Ishikawa (cell line): ENCODE data around the gene CHST5.

Experiments
- CEBPB ChIP-seq: IDR thresholded peaks from 2 replicates; pipeline ENCODE4 v1.6.1; 2012
- CREB1 ChIP-seq: IDR thresholded peaks from 2 replicates; pipeline ENCODE4 v1.6.1; 2012; ENCODE audit warnings: low read depth
- EGR1 ChIP-seq: IDR thresholded peaks from 2 replicates; pipeline ENCODE4 v1.6.1; 2012
- EP300 ChIP-seq: IDR thresholded peaks from 2 replicates; pipeline ENCODE4 v1.6.1; 2012; ENCODE audit warnings: borderline replicate concordance
- FOXM1 ChIP-seq: IDR thresholded peaks from 2 replicates; pipeline ENCODE4 v1.6.1; 2012; ENCODE audit warnings: low read depth, borderline replicate concordance
- NFIC ChIP-seq: IDR thresholded peaks from 2 replicates; pipeline ENCODE4 v1.6.1; 2012
- RAD21 ChIP-seq: IDR thresholded peaks from 2 replicates; pipeline ENCODE4 v1.6.1; 2012; ENCODE audit warnings: low read depth
- TAF1 ChIP-seq: IDR thresholded peaks from 2 replicates; pipeline ENCODE4 v1.6.1; 2012; ENCODE audit warnings: low read depth, mild to moderate bottlenecking
- TCF12 ChIP-seq: IDR thresholded peaks from 2 replicates; pipeline ENCODE4 v1.6.1; 2012; ENCODE audit warnings: low read depth
- TEAD4 ChIP-seq: IDR thresholded peaks from 2 replicates; pipeline ENCODE4 v1.6.1; 2012
- YY1 ChIP-seq: IDR thresholded peaks from 2 replicates; pipeline ENCODE4 v1.6.1; 2012; ENCODE audit warnings: low read depth
- ZBTB7A ChIP-seq: IDR thresholded peaks from 2 replicates; pipeline ENCODE4 v1.6.1; 2012; ENCODE audit warnings: low read depth
- TF ChIP-seq, protein P1 (sequence below): IDR thresholded peaks from 2 replicates; pipeline ENCODE4 v1.6.1; 2012
- TF ChIP-seq, protein P2 (sequence below): IDR thresholded peaks from 2 replicates; pipeline ENCODE4 v1.6.1; 2012; ENCODE audit warnings: low read depth, mild to moderate bottlenecking
- TF ChIP-seq, protein P3 (sequence below): IDR thresholded peaks from 2 replicates; pipeline ENCODE4 v1.6.1; 2012

Gene CHST5

DNA sequence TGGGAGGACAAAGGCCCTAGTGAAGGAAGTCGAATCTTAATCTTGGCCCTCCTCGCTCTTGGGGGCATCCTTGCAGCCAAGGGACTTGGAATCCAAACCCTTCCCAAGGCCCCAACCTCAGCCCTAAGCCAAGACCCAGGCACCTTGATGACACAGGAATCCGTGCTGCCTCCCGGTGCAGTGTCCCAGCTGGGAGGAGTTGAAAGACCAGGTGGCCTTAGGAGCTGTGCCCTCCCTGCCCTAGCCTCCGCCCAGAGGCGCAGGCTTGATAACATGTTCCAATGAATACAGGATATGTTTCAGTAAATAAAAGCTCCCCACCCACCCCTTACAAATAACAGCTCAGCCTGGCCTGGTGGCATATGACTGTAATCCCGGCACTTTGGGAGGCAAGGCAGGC lies at the start of gene CHST5:
TSS of gene CHST5 (minus strand) at position 208 of the 400 bp plus-strand sequence. CDS start 5,724 bp downstream, outside the sequence.
- TF ChIP-seq YY1, result no peak
- no peak for TF ChIP-seq TCF12

DNA sequence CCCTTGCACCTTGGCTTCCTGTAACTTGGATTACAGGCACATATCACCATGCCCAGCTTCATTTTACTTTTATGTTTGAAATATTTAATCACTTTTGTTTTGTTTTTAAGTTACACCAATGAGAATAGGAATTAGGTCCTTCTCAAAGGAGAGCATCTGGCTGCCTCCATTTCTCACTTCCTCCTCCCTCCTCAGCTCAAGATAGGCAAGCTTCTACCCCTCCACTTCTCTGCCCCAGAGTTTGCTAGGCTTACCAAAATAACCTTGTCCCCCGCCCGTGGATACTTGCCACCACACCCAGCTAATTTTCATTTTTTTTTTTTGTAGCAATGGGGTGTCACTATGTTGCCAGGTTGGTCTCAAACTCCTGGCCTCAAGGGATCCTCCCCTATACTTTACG lies 48.2 kb upstream of the CHST5 start:
- TF ChIP-seq EP300 (no peak), FOXM1 (no peak), TEAD4 (no peak), CEBPB (no peak), ZBTB7A (no peak), YY1 (no peak)
- TF ChIP-seq, protein P1, sequence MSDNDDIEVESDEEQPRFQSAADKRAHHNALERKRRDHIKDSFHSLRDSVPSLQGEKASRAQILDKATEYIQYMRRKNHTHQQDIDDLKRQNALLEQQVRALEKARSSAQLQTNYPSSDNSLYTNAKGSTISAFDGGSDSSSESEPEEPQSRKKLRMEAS, result no peak
- TF ChIP-seq, protein P2, sequence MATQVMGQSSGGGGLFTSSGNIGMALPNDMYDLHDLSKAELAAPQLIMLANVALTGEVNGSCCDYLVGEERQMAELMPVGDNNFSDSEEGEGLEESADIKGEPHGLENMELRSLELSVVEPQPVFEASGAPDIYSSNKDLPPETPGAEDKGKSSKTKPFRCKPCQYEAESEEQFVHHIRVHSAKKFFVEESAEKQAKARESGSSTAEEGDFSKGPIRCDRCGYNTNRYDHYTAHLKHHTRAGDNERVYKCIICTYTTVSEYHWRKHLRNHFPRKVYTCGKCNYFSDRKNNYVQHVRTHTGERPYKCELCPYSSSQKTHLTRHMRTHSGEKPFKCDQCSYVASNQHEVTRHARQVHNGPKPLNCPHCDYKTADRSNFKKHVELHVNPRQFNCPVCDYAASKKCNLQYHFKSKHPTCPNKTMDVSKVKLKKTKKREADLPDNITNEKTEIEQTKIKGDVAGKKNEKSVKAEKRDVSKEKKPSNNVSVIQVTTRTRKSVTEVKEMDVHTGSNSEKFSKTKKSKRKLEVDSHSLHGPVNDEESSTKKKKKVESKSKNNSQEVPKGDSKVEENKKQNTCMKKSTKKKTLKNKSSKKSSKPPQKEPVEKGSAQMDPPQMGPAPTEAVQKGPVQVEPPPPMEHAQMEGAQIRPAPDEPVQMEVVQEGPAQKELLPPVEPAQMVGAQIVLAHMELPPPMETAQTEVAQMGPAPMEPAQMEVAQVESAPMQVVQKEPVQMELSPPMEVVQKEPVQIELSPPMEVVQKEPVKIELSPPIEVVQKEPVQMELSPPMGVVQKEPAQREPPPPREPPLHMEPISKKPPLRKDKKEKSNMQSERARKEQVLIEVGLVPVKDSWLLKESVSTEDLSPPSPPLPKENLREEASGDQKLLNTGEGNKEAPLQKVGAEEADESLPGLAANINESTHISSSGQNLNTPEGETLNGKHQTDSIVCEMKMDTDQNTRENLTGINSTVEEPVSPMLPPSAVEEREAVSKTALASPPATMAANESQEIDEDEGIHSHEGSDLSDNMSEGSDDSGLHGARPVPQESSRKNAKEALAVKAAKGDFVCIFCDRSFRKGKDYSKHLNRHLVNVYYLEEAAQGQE, result no peak

DNA sequence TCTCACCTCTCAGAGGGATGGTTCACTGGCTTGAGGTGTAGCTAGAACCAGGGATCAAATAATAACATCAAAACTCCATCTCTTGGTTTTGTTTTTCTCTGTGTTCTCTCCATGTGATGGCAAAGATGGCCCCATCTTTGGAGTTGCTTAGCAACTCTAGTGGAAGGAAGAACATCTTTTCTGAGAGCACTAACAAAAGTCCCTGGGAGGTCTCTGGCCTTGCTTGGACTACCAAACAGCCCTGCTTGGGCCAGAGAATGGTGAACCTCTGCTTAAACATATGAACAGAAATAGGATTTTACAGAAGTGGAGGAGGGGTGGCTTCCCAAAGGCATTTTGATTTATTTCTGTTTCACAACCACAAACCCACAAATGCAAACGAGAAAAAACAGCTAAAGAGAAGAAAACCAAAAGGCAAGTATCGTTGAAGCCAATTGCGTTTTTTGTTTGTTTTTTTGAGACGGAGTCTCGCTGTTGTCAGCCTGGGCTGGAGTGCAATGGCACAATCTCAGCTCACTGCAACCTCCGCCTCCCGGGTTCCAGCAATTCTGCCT lies 43.5 kb upstream of the CHST5 start:
- TF ChIP-seq TAF1 (no peak), YY1 (no peak)

DNA sequence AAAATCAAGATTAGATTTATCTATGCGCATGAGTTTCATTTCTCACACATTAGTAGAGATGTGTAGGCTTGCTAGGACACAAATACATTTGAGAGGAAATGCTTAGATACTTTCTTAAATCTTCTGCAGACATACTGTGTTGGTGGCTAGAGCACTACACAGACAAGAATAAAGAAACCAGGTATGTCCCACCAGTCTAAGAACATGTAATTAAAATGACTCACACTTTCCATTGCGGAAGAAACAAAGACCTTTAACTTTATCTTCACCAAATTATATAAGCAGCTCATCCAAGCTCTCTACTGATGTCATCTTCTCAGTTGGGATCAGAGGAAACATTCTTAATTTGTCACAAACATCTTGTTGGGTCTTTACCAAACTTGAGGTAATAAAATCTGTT lies 42.8 kb upstream of the CHST5 start:
- TF ChIP-seq EGR1, result no peak
- TF ChIP-seq EP300, result no peak
- TF ChIP-seq, protein P1, result no peak
- TF ChIP-seq, protein P3, sequence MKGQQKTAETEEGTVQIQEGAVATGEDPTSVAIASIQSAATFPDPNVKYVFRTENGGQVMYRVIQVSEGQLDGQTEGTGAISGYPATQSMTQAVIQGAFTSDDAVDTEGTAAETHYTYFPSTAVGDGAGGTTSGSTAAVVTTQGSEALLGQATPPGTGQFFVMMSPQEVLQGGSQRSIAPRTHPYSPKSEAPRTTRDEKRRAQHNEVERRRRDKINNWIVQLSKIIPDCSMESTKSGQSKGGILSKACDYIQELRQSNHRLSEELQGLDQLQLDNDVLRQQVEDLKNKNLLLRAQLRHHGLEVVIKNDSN, result no peak
- TF ChIP-seq RAD21, result no peak
- TF ChIP-seq TEAD4, result no peak
- TF ChIP-seq, protein P2, result no peak
- no peak for TF ChIP-seq TCF12
- TF ChIP-seq NFIC, result no peak

DNA sequence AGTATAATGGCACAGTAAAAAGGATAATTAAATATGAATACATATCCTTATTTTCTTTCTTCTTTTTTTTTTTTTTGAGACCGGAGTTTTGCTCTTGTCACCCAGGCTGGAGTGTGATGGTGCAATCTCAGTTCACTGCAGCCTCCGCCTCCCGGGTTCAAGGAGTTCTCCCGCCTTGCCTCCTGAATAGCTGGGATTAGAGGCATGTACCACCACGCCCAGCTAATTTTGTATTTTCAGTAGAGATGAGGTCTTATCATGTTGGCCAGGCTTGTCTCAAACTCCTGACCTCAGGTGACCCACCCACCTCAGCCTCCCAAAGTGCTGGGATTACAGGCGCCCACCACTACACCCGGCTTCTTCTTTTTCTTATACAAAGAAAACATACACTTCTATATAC lies 42.3 kb upstream of the CHST5 start:
- TF ChIP-seq, protein P3, result no peak
- TF ChIP-seq RAD21, result no peak
- no peak for TF ChIP-seq CEBPB
- TF ChIP-seq TAF1, result no peak
- TF ChIP-seq, protein P2, result no peak
- TF ChIP-seq FOXM1, result no peak
- TF ChIP-seq TEAD4, result no peak
- TF ChIP-seq CREB1, result no peak
- TF ChIP-seq ZBTB7A, result no peak
- TF ChIP-seq EGR1, result no peak
- no peak for TF ChIP-seq YY1
- no peak for TF ChIP-seq TCF12
- no peak for TF ChIP-seq NFIC
- no peak for TF ChIP-seq EP300
- TF ChIP-seq, protein P1, result no peak

DNA sequence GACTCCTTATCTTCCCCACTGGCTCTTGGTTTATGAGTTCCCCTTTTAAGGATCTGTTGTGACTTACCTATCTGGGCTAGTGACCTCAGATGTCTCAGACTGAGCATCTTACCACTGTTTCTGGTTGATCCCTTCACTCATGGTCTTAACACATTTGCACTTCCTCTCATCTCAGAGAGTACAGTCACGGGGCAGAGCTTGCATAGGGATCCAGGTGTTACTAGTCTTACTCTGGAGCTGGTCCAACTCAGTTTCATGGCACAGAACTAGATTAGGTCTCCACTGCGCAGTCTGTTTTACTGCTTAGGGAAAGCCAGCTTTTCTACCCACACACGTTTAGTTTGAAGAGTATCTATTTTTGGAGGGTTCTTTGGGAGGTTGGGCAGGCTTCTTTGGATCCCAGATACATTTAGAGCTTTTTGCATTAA lies 40.5 kb upstream of the CHST5 start:
- TF ChIP-seq, protein P2, result no peak
- TF ChIP-seq RAD21 (no peak), YY1 (no peak), TEAD4 (no peak), TCF12 (no peak)
- TF ChIP-seq, protein P1, result no peak
